Ureter (tissue), 1 donor: ENCODE data around the gene BEST1. TPM values are rescaled to one million over a fixed set of nuclear protein-coding genes. Genes with fewer than 3 reads are reported as not detected.
"Not testable (repeated sequence)": the region's sequence is repeated elsewhere in the genome, so short reads cannot be mapped to it uniquely, and the experiment has no call there.

Experiments used
- DNase-seq: peaks from one replicate; pipeline ENCODE4 v3.0.0-alpha.2; 2020; ENCODE audit warnings: low spot score
- total RNA-seq: library from RNA; stranded (reverse); gene quantifications from one replicate; pipeline ENCODE4 v1.2.4, GENCODE V29; 2023
- donor health status: DM: yes; HTN: yes; CAD: no.

Gene BEST1
- total RNA-seq, 1 donor from 2014 or later: 9.4 TPM

DNA sequence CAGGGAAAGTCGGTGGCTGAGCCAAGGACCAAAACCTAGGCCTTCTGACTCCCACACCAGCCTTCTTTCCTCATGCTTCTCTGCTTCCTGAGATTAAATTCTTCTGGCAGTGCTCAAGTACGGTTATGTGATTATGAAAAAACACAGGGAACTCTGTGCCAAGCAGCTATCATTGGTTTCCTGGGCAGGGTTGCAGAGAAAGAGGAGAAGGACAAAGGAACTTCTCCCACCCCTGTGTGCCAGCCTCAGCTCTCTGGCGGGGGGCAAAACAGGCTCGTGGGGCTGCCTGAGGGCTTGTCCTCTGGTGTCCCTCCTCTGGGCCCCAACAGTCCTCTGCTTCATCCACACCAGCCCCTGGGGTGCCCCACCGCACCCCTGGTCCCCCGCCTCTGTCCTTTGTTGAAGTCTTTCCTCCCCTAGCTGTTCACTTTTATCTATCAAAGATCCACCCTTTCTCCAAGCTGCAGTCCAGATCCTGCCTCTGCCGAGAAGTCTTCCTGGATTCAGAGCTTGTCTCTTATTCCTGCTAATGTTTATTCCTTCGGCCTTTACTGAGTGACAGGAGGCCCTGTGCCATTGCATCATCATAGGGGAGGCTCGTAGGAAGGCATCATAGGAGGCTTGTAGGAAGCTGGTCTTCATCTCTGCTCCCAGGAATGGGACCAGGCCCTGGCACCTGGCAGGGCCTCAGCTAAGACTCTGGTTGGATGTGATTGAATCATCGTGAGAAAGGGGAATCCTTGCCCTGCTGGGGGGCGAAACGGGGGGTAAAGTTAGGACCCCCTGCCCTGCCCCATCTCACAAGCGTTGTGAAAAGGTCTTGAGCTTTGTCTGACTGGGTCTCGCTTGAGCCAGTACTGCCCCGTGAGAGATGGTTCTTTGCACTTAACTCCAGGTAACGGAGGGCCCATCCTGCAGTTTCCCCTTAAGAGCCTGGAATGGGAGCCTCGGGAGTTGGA lies 28.8 kb downstream of the BEST1 start:
- DNase-seq: no peak

DNA sequence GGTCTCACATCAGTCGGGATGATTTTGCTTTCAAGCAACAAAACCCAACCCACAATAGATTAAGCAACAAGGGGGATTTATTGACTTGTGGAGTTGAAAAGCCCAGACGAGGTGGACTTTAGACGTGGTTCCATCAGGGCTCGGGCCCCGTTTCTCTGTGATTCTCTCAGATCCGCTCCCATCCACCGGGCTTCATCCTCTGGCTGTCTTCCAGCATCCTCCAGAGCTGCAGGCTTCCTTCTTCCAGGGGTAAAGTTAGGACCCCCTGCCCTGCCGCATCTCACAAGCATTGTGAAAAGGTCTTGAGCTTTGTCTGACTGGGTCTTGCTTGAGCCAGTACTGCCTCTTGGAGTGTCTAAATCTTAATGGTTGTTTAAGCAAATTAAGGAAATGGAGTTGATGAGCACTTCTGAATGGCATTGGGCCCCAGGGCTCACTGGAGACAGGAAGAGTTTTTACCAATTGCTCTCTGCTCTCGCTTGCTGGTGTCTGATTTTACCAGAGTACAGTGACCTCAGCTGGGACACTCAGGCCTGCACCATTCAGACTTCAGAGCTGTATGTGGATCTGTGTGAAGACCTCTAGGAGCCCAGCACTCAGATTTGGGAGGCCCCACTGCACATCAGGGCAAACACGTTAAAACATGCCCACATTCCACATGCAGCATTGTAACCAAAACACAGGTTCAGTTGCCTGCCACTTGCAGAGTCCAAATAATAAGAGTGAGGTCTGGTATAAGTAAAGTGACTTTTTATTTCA lies 30.8 kb downstream of the BEST1 start:
- DNase-seq: no peak

DNA sequence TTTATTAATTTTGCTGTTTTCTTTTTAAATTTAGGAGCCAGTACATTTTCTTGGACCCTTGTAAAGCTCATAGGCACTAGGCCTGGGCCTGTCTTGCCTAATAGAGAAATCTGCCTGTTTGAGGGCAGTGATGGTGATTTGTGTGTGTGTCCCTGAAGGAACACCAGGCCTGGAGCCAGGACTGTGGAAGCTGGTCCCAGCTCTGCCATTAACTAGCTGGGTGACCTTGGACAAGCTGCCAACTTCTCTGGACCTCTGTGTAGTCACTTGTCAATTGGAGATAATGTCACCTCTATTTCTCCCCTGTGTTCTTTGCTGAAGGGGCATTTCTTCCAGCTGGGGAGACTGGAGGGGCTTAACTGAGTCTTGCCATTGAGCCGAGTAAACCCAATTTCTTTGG lies 33.3 kb downstream of the BEST1 start:
- no peak for DNase-seq

DNA sequence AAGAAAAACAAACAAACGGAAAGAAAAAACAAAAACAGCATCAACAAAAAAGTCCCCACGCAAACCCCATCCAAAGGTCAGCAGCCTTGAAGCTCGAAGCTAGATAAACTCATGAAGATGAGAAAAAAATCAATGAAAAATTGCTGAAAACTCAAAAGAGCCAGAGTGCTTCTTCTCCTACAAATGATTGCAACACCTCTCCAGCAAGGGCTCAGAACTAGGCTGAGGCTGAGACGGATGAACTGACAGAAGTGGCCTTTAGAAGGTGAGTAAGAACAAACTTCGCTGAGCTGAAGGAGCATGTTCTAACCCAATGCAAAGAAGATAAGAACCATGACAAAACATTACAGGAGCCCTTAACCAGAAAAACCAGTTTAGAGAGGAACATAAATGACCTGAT lies 35.7 kb downstream of the BEST1 start:
- DNase-seq: no peak

DNA sequence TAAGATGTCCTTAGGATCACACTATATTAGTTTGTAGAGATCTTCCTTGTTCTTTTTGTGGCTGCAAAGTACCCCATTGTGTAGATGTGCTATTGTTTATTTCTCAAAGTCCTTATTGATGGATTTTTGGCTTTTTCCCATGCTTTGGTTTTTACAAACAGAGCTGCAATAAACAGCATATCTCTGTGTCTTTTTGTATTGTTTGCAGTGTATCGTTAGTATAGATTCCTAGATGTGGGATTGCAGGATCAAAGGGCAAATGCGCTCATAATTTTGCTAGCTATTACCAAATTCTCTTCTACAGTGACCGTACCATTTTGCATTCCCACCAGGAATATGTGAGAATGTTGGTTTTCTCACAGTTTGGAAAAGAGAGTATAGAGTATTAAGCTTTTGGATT lies 44.8 kb downstream of the BEST1 start:
- DNase-seq: no peak

DNA sequence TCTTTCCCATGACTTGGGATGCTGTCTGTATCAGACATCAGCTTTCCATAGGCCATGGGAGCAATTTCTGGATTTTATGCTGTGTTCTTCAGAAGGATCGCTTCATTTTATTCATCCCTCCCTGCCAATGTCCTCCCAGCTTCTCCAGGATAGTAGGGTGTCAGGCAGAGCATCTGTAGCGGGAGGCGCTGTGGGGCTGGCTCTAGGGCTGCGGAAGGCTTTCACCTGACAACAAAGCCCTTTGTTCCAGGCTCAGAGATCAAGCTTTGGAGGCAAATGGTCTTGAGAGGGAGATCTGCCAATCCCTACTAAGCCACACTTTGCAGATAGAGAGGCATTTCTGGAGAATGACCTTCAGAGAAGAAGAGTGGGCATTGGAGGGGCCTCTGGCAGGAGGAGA lies 46.8 kb downstream of the BEST1 start:
- DNase-seq: no peak

DNA sequence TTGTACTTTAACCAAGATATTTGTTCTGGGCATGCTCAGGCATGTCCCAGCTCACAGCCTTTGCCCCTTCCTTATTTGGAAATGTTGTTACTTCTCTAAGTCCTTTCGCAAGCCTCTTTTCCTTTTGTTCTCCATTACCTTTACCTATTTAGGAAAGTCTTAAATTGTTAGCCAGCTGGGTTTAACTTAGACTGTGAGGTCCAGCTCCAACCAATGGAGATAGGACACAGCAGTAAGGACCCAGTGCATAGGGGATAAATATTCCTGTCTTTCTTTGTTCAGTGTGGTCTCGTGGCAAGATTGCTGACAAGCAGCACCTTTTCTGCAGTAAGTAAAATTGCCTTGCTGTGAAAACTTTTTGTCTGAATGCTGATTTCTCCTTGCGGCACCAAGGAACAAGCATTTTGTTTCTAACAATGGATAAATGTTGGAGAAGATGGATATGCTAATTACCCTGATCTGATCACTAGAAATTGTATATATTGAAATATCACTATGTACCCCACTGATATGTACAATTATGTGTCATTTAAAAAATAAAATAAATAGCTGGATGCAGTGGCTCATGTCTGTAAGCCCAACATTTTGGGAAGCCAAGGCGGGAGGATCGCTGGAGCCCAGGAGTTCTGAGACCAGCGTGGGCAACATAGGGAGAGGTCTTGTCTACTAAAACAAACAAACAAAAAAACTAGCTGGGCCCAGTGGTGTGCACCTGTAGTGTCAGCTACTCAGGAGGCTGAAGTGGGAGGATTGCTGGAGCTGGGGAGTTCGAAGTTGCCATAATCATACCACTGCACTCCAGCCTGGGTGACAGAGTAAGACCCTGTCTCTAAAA lies 49.2 kb downstream of the BEST1 start:
- no peak for DNase-seq

DNA sequence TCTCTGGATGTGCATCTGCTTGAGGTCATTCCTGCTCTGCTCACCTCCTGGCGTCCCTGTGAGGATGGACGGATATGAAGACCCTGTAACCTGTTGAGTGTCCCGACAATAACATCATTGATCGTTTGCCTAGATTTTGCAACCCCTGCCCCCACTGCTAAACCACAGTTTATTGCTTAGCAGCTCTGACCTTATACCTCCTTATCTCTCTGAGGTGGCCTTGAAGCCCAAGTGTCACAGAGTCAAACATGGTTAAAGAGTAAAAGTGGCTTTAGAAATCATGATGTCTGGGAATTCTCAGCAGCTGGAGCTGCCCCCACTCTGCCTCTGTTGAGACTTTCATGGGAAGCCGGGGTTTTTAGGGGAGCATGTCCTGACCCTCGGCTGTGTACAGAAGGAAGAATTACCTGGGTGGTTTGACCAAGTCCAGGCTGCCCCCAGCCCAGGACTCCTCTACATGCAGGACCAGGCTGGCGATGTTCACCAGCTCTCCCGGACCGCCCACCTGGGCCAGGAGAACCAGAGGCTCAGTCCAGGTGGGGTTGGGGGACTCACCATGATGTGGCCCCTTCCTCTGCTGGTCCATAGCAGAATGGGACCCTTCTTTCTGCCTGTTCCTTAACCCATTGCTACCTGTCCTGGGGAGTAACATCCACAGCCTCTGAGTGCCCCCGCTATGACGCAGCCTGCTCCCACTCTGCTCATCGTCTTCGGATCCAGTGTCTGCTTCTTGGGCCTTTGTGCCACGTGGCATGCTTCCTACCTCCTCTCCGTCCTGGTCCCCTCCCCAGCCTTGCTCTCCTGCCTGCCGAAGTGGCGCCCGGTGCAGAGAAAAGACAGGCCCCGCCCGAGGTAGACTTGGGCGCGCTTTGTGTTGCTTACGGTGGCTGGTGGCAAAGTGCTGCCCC lies 50.6 kb downstream of the BEST1 start:
- no peak for DNase-seq

DNA sequence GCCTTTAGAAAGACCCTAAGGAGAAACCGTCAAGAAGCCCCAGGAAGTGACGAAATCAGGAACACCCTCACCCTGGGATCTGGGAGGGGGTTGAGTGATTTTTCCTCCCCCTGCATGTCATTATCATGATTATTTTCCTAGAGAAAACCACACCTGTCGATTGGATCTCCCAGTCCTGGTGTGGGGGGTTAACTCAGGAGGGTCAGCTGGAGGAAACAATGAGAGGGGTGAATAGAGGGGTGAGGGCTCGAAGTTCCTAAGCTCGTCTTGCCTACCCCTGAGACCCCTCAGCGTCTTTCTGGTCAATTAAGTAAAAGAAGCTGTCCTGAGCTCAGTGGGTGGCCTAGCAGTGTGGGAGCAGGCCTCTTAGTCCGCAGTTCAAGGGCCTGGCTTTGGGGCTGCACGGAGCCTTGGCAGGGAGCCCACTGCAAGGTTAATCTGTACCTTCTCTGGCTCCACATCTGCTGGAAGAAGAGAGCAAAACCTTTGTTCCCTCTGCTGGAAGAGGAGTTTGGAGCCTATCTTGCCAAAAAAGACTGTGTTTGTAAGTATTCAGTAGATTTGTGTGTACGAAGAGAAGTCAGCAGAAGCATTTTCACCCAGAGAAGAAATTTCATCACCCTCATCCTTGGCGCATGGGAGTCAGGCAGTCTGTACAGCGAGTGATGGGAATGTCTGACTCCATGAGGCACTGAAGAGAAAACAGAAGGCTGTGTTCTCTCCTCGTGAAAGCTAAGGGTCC lies 51.5 kb downstream of the BEST1 start:
- no peak for DNase-seq

DNA sequence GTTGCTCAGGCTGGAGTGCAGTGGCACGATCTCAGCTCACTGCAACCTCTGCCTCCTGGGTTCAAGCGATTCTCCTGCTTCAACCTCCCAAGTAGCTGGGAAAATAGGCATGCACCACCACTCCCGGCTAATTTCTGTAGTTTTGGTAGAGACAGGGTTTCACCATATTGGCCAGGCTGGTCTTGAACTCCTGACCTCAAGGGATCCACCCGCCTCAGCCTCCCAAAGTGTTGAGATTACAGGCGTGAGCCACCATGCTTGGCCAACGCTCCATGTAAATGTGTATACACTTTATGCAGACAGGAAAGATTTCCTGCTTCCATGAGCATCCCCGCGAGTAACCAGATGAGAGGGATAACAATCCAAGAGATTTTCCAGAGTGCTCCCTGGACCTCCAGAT lies 52.1 kb downstream of the BEST1 start:
- not testable (repeated sequence) for DNase-seq

DNA sequence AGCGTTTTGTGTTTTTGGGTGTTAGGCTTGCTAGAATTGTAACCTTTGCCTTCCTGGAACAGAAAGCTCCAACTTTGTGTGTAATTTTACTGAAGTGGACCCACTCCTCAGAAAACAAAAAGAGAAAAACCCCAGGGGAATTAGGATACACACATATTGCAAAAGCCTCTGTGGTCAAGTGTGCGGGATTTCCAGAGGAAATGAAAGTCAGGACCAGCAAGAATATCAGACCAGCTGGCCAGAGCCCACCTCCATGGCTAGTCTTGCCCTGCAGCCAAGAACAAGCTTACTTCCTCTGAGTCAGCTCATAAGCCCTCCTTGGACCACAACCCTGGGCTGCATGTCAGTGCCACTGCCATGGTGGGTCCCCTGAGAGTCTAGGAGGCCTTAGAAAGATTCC lies 54.3 kb downstream of the BEST1 start:
- no peak for DNase-seq

DNA sequence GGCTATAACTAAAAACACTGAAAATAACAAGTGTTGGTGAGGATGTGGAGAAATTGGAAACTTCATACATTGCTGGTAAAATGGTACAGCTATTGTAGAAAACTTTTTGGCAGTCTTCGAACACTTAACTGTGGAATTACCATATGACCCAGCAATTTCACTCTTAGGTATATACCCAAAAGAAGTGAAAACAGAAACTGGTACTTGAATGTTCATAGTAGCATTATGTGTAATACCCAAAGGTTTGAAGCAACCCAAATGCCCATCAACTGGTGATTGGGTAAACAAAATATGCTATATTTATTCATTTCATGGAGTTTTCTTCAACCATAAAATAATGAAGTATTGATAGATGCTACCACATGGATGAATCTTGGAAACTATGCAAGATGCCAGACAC lies 58.0 kb downstream of the BEST1 start:
- no peak for DNase-seq

DNA sequence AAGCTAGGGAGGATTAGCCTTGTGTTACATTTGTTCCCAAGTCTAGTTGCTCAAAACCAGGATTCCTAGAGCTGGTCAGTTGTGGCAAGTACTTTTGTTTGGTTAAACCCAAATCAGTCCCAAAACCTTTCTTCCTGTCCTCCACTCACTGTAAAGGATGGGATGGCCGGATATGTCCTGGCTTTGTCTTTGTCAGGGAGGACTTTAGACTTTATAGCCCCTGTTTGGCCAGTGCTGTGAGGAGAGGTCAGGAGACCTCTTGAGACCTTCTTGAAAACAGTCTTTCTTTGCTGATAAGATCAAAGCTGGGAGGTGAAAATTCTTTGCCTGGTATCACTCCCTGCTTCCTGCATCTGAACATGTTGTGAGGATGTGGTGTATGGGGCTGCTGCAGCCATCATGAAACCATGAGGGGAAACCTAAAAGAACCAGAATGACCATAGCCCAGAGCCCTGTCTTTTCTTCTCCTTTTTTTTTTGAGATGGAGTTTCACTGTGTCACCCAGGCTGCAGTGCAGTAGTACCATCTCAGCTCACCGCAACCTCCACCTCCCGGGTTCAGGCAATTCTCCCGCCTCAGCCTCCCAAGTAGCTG lies 60.9 kb downstream of the BEST1 start:
- DNase-seq: no peak

DNA sequence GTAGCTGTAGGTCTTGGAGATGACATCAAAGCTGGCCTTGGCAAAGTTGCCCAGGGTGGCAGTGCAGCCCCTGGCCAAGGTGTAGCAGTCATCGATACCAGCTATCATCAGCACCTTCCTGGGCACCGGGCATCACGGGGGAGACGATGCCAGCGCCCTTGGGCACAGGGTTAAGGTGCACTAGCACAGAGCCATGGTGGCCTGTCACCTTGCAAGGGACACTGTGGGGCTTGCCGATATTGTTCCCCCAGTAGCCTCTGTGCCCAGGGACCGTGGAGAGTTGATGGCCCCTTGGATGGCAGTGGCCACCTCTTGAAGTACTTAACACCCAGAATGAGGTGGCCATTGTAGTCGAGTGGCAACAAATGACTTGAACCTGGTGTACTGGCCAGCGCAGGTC lies 61.7 kb downstream of the BEST1 start:
- DNase-seq: no peak

DNA sequence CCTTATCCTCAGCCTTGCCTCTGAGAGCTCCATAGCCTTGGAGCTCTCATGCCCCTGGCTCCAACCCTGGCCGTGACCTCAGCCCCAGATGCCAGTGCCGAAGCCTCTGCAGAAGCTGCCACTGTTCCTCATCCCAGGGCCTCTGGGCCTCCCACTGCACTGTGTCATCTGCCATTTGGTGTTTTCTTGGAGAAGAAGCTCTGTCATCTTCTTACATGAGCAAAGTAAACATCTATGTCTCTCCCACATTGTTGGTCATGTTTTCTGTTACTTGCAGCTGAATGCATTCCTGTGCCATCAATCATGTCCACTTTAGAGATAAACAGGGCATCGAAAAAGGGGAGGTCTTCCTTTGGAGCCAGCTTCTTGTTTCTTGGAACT lies 62.3 kb downstream of the BEST1 start:
- DNase-seq: no peak

DNA sequence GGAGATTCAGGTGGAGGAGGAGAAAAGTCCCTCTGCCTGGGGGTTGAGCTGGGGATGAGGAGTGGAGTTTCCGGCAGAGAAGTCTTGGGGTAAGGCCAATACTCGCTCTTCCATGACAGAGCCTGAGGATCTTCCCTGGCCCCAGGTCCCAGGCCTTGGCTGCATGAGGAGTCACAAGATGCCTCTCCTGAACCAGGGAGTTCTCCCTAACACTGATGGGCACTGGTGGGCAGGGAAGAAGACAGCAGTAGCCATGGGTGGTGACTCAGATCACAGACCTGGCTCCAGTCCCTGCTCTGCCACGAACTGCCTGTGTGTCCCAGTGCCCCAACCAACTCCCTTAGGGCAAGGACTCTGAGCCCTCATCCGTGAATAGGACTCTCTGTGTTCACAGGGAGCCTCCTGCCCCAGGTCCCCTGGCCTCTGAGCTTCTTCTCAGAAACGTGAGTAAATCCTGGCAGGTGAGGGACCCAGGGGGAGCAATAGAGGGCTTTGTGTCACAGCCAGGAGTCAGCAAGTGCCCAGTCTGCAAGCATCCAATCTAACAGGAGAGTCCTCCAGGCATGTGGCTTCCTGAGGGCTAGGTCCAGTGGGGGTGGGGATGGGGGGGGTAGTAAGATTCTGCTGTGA lies 62.8 kb downstream of the BEST1 start:
- DNase-seq: no peak
